GM18858 (cell line): Measurements from ENCODE around the gene KRT86.
"Not testable (repeated sequence)": the region's sequence is repeated elsewhere in the genome, so short reads cannot be mapped to it uniquely, and the experiment has no call there.

Experiments
- ATAC-seq: cut with Tn5 transposase; IDR thresholded peaks from one replicate; pipeline ENCODE4 v1.9.1; 2021; ENCODE audit not compliant: unreplicated experiment

Gene KRT86

DNA sequence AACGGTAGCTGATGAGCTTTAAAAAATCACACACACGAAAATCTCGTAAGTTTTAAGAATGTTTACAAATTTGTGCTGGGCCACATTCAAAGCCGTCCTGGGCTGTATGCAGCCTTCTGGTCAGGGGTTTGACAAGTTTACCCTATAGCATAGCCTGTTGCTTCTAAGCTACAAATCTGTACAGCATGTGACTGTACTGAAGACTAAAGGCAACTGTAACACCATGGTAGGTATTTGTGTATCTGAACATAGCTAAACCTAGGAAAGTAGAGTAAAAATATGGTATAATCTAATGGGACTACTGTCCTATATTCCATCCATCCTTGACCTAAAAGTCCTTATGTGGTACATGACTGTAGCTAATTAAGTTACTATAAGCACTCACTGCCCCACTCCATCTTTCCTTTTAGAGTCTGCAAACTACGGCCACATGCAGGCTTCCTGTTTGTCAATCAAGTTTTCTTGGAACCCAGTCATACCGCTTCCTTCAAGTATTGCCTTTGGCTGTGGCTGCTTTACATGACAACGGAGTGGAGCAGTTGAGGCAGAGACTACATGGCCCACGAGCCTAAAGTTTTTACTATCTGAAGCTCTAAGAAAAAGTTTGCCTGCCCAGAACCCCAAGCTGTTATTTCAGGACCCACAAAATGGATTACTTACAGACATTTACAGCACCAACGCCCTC lies 22.9 kb upstream of the KRT86 start:
- no peak for ATAC-seq

DNA sequence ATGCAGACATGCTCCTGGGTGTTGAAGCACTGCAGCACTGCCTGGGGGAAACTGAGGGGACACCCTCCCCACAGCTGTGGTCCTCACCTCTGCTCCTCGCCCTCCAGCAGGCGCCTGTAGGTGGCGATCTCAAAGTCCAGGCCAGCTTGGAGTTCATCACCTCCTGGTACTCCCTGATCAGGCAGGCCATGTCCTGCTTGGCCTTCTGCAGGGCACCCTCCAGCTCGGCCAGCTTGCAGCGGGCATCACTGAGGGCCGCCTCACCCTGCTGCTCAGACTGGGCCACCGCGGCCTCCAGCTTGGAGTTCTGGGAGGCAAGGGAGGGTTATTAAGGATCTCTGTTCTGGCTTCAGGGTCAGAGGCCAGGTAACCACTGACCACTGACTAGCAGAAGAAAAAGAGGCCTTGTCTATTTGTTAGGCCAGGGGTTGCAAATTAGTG lies 22.2 kb upstream of the KRT86 start:
- not testable (repeated sequence) for ATAC-seq

DNA sequence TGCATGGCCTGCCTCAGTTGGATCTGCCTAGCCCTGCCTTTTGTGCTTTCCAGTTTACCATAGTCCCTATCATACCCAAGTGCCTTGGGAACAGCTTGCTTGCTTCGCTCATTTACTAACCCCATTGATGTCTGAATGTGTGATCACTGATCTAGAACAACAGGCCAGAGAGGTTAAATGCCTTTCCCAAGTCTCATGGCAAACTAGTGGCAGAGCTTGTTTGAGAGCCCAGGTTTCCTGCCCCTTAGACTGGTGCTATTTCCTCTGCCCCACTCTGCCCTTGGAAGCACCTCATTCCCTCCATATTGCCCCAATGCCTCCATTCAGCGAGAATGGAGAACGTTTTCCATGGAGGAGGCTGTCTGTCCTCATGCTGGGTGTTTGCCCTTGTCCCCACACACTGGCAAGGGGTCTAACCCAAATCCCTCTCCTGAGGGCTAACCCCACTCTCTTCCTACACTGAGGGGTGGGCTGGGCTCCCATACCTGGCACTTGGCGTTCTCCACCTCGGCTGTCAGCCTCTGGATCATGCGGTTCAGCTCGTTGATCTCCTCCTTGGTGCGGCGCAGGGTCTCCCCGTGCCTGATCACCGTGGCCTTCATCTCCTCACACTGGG lies 21.6 kb upstream of the KRT86 start:
- ATAC-seq: no peak

DNA sequence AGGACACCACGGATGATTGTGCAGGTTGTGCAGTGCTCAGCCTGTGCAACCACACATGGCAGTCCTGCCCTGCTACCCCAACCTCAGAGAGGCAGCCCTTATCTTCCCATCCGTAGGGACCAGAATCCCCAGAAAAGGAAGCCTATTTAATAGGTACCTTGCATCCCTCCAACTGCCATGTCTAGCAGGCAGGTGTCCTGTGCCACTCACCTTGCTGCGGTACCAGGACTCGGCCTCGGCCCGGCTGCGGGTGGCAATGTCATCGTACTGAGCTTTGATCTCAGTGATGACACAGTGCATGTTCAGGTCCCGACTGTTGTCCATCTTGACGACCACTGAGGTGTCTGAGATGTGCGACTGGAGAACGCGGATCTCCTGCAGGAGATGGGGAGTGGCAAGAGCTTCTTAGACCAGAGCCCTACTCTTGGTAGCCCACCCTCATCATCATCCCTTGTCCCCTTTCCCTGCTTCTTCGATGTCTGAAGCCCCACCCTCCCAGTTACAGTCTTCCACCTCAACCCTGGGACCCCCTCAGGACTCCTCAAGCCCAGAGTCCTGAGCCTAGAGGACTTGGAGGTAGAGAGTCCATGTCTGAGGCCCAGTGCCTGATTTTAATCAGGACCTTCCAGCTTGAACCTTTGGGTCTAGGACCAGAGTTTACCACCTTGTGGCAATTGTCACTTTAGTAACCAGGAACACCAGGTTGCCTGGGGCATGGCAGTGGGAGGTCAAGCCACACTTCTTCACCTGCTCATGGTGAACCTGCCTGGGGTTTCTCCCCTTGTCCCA lies 20.9 kb upstream of the KRT86 start:
- no peak for ATAC-seq

DNA sequence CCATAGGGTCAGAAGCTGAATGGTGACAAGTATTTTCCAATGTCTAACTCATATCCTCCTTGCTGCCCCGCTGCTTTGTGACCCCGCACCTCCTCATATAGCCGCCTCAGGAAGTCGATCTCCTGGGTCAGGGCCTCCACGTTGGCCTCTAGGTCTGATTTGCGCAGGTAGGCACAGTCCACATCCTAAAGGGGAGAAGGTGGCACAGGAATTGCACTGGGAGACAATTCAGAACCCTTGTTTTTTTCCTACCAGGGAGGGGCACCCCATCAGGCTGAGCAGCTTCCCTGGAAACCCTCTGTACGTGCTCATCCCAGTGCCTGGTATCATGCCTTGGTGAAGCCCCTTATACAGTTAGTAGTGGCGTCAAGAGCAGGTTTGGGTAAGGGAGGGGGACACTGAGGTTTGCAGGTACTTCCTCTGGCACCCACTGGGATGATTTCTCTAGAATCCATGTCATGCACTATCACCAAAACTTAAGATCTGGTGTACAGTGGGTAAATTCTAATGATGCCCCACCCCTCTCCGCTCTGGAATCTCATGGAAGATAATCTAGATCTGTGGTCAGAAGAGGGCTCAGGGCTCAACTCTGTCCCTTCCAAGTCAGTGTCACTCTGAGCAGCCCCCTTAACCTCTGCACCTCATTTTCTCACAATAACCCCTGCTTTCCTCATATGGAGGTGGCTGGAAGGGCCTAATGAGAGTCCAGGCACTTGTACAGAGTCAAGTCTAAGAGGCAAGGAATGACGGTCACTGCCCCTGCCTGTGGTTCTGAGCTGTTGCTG lies 20.1 kb upstream of the KRT86 start:
- ATAC-seq: no peak

DNA sequence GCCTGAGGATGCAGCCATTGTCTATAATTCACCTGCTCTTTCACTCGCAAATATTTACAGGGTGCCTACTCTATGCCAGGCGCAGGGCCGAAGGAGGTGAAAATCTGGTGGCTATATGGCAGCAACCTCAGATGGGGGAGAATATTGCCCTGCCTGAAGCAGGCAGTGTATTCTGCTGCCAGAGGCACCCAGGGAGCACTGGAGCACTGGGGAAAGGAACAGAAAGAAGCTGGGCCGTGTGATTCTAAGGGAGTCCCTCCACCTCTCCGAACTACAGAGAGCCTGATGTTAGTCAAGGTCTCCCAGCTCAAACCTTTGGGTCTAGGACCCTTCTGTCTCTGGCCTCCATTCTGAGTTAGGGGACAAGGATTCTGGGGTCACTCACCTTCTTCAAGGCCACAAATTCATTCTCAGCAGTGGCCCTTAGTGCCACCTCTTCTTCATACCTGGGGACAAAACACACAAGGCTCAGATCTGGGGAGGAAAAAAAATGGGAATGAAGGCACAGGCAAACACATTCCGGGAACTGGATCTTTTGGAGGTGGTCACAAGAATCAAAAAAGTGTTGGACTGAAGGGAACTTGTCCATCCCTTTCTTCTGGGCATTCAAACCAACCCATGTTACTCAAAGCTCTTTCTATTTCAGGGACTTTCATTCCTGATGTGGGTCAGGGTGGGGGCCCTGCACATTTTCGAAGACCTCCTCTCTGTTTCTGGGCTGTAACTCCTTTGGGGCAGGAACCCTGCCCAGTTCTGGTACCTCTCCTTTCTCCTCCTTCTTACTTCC lies 19.3 kb upstream of the KRT86 start:
- ATAC-seq: no peak

DNA sequence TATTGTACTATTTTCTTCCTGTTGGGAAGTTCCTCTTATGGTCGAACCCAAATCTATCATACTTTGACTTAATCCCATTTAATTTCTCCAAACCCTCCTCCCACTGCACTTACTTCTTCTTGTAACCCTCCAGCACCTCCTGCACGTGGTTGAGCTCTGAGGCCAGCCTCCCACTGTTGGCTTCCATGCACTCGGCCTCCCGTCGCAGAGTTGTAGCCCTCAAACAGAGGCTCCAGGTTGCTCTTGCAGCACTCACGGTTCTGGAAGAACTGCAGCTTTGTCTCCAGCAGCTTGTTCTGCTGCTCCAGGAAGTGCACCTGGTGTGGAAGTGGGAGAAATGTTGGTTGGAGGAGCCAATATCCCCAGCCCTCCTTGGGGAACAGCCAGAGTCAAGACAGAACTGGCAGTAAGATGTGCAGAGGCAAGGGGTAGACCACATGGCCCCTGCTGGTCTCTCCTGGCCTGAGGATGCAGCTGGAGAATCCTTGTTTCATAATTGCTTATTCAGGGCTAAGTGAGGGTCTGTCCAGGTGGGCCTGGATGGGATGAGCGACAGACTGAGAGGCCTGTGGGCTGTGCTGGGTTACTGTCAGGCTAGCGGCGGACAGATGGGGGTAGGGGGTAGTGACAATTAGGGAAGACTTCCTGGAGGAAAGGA lies 18.4 kb upstream of the KRT86 start:
- ATAC-seq: no peak

DNA sequence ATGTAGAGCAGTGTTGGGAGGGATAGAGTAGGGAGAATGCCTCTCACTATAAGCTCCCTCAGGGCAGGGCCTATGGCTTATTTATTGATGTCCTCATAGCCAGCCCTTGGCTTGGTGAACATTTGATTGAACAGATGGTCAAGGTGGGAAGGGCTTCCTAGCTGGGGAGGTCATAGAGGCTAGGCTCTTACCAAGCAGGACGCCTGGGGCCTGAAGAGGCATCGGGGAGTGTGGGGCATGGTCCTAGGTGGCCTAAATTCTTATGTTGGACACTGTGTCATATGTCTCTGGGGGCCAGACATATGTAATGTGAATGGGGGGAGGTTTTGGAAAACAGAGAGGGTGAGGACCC lies 17.9 kb upstream of the KRT86 start:
- no peak for ATAC-seq

DNA sequence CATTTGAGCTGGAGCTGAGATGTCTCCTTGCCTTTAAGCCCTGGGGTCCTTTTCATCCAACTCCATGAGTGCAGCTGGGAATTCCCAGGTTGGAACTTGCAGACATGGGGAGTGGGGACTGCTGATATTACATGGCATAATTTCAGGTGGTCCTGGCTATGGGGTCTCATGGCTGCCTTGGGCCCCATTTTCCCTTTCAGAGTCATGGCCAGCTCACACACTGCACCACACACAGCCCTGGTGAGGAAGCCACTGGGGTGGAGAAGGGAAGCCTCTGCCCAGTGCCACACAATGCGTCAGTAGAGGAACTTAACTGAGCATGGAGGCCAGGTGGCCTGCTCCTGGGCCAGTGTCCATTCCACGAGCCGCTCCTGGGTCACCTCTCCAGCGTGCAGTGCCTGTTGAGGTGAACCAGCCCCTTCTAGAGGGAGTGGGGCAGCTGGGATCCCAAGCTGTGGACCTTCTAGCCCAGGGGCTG lies 17.3 kb upstream of the KRT86 start:
- ATAC-seq: no peak

DNA sequence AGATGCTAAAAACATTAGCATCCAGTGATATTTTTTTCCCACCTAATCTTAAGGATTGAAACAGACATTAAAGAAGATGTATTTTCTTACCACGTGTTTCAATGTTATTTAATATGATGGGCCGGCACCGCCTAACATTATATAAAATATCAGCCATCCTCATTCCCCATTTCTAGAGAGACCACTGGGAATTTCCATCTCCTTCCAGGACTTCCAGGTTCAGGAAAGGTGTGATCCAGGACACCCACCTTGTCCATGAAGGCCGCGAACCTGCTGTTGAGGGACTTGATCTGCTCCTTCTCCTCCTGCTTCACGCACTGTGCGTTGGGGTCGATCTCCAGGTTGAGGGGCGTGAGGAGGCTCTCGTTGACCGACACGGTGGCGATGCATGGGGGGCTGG lies 16.5 kb upstream of the KRT86 start:
- not testable (repeated sequence) for ATAC-seq

DNA sequence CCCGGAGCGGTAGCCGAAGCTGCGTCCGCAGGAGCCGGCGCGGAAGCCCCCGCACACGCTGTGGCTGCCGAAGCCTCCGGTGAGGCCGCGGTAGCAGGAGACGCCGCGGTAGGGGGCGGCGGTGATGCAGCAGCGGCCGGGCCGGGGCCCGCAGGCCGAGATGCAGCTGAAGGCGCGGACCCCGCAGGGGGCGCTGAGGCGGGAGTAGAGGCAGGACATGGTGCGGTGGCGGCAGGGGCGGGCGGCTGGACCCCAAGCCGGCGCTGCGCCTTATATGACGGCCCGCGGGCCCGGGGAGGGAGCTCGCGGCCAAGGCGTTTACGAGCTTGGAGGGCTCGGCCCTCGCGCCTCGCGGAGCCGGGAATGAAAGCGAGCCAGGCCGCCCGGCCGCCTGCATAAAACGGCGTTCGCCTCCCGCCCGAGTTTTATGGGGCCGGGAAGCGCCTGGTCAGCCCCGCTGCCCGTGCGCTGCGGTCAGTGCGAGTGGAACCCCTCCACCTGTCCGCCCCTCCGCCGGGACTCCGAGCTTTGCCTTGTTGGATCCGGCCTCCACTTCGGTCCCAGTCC lies 16.0 kb upstream of the KRT86 start:
- no peak for ATAC-seq

DNA sequence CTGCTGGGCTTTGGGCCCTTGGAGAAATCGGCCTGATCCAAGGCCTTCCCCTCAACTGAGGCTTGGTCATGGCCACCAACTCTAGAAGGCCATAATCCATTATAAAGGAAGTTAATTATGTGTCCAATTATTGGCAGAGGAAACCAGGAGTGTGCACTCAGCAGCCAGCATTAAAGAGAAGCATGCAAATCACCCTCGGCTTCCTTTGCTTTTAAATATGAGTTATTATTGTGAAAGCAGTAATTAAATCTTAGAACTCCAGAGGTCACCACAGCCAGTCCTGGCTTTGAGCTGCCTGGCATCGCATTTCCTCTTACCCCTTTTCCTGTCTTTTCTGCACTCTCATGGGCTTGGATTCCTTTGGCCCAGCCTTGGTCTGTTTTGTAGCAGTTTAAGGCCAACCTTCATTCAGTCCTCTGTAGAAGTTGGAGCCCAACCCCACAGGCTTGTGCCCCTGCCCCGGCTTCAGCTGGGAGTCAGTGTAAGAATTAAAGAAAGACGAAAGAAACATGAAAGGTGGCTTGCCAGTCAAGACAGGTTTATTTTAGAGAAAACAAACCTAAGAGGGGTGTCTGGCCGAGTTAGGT lies 14.7 kb upstream of the KRT86 start:
- ATAC-seq: no peak

DNA sequence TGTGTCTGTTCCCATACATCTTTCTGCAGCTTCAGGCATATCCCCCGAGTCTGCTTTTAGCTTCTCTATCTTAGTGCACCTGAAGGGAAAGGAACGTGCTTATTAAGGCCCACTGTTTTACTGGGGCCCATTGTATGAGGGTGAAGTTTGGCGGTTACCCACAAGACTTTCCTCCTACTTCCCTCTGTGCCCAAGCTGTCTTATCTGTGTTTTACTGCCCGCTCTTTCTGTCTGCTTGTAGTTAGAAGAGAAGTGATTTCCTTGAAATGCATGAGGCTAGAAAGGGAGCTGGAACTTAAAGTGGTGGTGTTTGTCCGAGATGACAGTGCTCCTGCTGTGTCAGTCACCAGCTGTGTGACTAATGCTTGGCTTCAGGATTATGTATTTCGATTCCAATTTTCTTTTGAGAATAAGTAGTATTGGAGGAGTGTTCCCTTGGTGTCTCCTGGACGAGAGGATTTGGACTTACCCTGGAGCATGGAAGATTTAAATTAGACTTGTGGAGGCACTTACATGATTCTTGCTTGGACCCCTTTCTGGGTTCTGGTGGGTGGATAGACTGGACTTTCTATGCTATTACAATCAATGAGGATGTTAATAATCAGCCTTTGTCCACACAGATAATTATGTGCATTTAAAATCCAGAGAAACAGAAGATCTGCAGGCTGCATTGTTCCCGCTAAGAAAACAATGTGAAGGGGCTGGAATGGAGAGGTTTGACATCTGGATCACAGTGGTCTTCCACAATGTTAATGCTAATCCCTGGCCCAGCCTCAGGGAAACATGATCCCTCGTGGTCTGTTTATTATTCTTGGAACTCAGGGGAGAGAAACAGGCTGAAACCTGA lies 13.9 kb upstream of the KRT86 start:
- ATAC-seq: no peak

DNA sequence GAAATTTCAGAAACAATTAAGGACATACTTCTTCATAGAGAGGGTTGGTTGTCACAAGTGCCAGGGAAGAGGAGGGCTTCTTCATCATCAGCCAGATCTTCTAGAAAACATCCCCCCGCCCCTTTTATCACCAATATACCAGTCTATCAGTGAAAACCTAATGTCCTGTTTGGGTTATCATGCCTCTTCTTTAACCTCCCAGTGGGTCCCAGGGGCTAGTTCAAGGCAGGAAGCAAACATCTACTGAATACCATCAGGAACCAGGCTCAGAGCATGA lies 13.3 kb upstream of the KRT86 start:
- ATAC-seq: no peak

DNA sequence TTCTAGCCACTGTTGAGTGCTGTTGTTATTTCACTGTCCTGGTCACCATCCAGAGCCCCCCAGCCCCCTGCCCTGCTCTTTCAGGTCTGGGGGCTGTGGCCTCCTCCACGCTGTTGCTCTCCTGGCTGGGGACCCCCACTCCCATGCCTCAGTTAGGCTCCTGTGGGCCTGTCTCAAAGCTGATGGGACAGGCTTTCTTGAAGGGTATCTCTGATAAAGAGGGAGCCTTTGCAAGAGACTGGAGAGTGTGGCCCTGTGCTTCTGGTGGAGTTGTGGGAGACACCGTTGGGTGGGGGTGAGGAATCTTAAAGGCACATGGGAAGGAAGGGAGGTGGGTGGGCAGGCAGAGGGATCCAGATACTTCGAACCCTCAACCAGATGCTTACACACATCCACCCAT lies 12.2 kb upstream of the KRT86 start:
- no peak for ATAC-seq

DNA sequence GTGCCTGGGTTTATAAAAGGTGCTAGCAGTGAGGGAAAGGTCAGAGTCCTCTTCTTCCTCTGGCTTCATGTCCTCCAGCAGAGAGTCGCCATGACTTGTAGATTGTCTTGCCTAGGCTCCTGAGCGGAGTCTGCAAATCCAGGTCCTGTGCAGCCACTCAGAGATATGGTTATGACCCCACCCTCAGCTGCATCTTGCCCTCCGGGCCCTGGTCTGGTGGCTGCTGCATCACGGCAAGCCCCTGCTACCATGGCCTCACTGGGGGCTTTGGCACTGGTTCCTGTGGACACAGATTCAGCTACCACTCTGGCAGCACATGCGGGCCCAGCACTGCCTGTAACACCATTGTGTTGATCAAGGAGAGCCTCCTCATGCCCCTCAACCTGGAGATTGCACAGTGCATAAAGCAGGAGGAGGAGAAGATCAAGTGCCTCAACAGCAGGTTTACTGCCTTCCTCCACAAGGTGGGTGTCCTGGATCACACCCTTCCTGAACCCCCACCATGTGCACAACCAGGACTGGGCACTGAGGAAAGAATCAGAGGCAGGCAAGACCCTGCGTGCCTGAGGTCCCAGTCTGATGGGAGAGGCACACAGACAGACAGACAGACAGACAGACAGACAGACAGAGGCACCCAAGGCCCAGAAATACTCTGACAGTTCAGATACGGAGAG lies 10.5 kb upstream of the KRT86 start:
- no peak for ATAC-seq

DNA sequence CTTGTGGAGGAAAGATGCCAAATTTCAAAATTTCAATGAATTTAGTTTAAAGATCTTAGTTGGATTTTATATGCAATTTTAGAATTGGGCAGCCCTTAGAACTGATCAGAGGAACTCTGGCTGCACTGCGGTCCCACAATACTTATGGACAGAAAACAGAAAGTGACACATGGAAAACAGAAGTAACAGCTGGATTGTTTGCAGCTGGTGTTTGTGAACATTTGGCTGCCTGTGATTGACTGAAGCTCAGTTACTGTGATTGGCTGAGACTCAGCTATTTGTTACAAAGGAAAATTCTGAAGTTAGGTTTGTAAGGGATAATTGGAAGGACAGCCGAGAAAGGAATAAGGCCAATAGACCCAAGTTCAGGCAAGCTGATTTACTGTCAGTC lies 10.0 kb upstream of the KRT86 start:
- ATAC-seq: no peak

DNA sequence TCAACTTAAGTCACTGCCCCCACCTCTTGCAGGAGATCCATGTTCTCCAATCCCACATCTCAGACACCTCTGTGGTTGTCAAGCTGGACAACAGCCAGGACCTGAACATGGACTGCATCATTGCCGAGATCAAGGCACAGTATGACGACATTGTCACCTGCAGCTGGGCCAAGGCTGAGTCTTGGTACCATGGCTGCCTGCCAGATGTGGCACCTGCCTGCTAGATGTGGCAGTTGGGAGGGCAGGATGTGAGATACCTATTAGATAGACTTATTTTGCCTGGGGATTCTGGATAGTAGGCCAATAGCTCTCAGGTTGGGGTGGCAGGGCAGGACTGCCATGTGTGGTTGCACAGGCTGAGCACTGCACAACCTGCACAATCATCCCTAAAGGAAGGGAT lies 7.9 kb upstream of the KRT86 start:
- no peak for ATAC-seq
